Raji (cell line): ENCODE results near the gene RFTN2.

Source experiments
- POLR2A ChIP-seq: IDR thresholded peaks from 2 replicates; pipeline ENCODE4 v1.6.1; 2011; ENCODE audit warnings: low read depth, low read length, control low read depth; ENCODE audit not compliant: insufficient read depth

Gene RFTN2, protein sequence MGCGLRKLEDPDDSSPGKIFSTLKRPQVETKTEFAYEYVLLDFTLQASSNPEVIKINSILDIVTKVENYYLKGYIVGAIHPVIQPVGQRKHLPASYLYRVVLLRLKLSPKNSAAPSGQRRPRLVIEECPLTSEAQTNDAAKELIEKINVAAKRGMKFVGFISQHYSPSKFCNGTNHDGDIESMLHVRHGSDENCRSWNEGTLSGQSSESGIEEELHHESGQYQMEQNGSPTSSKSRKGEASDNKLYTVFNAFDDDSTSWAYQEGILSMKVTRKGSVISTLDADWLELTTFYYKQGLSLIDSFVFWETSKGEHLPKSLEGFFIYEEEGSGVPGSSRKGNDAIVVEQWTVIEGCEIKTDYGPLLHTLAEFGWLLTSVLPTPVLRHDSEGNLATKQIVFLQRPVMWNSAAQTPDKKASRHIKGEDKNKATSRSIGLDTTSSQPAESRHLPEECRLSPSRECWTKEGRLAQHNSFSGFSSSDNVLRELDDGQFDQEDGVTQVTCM

DNA sequence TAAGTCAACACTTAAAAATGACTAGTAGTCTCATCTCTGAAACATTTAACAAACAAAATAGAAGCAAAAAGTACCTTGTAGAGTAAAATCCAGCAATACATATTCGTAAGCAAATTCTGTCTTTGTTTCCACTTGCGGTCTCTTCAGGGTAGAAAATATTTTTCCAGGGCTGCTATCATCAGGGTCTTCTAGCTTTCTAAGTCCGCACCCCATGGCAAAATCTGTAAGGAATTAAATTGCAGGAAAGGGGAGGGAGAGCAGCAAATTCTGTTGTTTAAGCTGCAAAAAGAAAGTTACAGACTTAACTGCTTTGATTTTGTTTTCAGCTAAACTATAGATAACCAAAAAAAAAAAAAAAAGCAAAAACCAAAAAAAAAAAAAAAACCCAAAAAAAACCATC is at the start of gene RFTN2:
TSS of gene RFTN2 (minus strand) at position 342 of the 400 bp plus-strand sequence. CDS start at position 213, 129 bp downstream.
- no peak for TF ChIP-seq POLR2A

DNA sequence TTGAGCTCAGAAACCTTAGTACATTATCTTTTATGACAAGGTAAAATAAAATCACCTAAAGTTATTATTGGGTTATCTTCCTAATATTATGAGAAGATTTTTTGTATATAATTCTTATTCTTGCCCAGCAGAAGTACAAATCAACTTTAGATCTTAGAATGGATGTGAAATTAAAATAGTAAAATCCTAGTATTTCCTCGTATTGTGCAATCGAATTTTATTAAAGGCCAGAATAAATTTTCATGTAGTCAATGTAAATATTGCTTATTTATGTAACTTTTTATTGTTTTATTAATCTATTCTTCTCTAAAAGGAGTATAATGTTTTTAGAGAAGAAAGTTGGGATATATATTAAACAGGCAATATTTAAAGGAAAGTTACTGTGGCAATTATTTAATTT is 42.5 kb upstream of the RFTN2 start:
- TF ChIP-seq POLR2A = no peak

DNA sequence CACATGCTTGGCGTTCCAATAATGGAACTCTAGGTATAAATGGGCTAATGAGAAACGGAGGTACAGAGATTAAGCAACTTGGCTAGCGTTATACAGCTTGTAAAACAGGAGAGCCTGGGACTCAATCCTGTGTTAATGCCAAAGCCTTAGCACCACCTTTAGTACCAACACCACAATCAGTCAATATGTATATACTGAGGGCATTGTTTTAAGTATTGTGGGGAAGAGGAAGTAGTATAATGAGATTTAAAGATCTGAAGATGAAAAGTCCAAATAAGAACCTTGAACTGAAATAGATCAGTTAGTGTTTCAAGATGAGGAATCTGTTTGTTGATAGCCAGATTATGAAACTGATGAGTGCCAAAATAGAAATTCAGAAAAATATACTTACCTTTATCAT is 37.9 kb upstream of the RFTN2 start:
- no peak for TF ChIP-seq POLR2A

DNA sequence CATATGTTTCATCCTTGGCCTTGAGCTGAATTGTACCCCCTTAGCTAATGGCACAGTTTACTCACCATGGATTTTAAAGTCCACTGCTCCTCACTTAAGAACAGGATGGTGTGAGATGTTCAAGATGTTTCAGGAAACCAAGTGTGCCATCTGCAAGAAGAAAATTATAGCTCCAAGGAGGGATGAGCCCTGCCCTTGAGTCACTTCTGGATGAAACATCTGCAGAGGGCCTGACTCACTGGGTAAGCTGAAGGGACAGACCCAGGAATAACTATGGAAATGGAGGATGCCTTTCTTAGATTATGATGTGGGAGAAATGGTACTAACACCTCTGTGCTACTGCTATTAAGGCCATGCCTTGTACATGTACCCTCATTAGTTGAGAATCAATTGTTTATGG is 36.2 kb upstream of the RFTN2 start:
- TF ChIP-seq POLR2A = no peak

DNA sequence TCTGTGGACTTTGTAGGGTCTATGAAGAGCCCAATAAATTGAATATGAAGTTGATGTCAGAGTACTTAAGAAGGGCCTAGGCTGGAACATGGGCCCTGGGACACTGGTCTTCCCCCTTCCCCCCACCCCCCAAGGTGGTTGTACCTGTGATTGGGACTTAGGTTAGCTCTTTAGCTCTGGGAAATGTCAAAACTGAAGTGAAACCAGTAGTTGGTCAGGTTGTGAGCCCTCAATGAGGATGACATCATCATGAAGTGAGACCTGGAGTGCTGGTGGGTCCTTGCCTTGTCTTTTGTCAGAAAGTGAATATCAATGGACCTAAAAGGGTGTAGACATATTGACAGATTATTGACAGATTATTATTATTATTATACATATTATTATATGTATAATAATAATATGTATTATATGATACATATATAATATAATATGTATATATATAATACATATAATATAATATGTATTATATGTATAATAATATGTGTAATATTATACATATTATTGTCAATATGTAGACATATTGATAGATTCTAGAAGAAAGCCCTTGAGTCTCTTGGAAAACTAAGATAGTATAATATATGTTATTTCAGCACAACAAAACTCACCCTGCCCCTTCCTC is 35.1 kb upstream of the RFTN2 start:
- TF ChIP-seq POLR2A = no peak

DNA sequence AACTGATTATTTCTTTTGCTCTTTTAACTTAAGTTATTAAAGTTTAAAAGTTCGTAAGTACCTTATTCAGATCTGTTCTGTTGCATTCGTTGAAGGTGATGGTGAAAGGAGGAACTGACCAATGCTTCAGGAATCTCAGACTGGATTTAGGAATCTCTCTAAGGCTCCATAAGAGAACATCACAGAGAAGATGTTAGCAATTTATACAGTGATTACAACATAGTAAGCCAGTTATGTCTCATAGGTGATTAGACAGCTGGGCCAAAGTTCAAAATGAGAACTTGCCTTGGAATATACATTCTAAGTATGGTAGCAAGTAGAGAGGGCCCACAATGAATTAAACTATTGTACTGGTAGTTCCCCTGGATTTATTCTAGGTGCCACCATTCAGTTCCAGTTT is 32.9 kb upstream of the RFTN2 start:
- no peak for TF ChIP-seq POLR2A

DNA sequence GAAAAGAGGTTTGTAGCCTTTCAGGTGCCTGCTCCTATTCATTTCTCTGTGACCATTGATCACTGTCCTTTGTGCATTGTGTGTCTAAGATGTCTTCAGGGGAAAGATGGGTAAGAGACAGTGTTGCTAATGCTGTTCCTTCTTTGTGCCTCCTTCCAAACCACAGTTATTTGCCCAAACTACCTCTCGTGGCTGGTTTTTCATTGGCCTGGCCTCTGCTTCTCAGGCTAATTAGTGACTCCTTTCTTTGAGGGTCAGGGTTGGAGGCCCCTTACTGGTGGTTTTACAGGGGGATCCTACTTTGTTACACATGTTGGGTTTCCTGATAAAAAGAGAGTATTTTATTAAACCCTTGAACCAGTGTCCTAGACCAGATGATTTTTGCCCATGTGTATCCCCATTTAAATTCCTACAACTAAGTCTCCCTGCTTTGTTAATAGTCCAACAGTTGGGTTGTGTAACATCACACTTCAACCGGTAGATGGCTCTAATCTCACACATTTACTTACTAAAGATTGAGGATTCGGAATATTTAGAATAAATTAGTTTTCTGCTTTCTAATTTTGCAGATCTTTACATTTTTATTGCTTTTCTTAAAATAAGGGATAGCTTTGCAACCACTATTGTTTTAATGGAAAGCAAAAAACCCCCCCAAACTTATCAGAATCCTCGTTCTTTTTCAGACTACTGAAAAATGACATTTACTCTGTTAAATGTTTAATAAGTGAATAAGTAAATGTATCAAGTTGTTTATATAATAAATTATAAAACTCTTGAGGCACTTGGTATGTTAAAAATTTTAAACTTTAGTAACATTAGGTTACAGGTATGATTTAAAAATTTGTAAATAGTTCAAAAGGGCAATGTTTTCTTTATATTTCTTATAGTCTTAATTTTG is 32.2 kb upstream of the RFTN2 start:
- no peak for TF ChIP-seq POLR2A

DNA sequence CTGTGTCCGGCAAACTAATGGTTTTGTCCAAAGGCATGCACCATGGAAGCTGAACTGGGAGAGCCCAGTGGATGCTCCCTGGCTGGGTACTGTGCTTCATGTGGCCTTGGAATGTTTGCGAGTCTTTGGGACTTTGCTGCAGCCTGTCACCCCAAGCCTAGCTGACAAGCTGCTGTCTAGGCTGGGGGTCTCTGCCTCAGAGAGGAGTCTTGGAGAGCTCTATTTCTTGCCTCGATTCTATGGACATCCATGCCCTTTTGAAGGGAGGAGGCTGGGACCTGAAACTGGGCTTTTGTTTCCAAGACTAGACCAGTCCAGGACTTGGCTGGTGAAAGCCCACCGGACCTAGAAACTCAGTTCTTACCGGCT is 31.4 kb upstream of the RFTN2 start:
- TF ChIP-seq POLR2A = no peak

DNA sequence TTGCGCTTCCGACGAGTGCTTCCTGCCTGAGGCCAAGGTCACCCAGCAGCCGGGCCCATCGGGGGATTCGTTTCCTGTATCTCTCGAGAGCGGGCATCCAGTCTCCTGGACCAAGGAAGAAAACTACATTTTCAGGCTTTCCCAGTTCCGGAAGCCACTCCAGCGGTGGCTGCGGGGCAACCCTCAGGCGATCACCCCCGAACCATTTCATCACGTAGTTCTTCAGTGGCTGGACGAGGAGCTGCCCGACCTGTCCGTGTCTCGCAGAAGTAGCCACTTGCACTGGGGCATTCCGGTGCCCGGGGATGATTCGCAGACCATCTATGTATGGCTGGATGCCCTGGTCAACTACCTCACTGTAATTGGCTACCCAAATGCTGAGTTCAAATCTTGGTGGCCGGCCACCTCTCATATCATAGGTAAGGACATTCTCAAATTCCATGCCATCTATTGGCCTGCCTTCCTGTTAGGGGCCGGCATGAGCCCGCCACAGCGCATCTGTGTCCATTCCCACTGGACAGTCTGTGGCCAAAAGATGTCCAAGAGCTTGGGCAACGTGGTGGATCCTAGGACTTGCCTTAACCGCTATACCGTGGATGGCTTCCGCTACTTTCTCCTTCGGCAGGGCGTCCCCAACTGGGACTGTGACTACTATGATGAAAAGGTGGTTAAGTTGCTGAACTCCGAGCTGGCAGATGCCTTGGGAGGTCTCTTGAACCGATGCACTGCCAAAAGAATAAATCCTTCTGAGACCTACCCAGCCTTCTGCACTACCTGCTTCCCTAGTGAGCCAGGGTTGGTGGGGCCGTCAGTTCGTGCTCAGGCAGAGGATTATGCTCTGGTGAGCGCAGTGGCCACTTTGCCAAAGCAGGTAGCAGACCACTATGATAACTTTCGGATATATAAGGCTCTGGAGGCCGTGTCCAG is 30.8 kb upstream of the RFTN2 start:
- TF ChIP-seq POLR2A = no peak

DNA sequence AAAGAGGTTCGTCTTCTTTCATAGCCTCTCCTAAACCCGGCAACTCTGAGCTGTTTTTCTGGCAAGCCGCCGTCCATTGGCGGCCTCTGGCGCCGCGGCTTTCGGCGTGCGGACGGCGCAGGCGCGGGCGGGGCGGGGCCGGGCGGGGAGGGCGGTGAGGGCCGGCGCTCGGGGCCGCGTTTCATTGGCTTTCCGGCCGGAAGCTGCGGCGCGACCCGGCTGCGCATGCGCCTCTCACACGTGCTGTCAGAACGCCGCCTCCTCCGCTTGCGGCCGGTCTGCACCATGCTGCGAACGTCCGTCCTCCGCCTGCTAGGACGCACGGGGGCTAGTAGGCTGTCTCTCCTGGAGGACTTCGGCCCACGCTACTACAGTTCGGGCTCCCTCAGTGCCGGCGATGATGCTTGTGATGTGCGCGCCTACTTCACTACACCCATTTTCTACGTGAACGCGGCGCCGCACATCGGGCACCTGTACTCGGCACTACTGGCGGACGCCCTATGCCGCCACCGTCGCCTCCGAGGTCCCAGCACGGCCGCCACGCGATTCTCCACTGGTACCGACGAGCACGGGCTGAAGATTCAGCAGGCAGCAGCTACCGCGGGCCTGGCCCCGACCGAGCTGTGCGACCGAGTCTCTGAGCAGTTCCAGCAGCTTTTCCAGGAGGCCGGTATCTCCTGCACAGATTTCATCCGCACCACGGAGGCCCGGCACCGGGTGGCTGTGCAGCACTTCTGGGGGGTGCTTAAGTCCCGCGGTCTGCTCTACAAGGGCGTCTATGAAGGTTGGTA is 29.9 kb upstream of the RFTN2 start, which contains the start of gene MARS2:
TSS of gene MARS2 (plus strand) at position 249 of the 791 bp plus-strand sequence. CDS start at position 286, 37 bp downstream.
- peak; percentile 99 for TF ChIP-seq POLR2A

DNA sequence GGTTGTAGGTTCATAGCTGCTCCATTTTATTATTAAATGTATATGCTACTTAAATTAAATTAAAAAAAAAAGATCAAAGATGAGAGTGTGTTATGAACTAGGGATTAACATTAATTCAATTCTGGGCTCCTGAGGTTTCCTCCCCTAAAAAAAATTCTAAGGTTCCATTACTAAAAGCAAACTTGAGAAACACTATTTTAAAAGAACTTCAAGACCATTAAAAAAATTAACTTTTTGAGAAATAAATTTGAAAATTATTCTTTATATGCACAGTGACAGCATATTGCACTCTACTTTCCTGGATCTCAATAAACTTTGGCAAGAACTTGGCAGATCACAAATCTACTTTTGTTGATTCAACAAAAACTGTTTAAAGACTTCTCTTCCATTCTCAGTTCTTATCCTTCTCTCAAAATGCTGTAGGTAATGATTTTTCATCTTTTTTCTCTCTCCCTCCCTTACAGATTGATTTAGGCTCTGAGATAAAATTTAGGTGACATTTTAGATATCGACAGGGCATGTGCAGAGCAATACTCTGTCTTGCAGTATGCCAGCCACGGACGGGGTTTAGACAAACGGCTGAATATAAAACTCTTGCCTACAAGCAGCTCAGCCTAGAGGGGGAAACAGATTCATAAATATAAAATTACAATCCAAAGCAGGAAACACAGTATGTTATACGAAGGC is 29.2 kb upstream of the RFTN2 start:
- TF ChIP-seq POLR2A = no peak

DNA sequence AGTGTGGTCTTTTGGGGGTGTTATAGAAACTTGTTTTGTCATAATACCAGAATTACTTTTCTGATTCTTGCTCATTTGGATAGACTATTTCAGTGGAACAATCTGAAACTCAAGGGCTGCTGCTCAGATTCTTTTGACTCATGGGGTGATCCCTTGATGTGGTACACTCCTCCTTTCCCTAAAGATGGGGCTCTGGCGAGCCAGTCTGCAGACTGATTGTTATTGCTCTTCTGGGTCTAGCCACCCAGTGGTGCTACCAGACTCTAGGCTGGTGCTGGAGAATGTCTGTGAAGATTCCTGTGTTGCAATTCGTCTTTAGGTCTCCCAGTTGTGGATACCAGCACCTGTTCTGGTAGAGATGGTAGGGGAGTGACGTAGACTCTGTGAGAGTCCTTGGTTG is 25.6 kb upstream of the RFTN2 start:
- no peak for TF ChIP-seq POLR2A

DNA sequence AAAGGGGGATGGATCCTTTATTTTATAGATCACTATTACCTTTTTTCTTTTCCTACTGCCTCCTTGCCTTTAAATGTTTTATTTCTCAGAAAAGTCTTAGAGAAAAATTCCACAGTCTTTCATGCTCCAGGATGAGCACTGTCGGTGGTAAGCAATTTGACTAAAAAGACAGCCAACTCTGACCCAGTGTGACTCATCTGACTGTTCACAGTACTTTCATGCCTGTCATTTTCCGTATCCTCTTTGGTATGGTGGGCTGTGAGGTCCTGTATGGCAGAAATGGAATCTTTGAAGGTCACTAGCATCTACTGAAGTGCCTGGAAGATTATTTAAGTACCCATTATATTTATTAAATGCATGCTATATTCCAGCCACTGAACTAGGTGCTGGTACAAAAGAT is 2.1 kb upstream of the RFTN2 start:
- TF ChIP-seq POLR2A = no peak
